Skeletal muscle satellite cell (primary cell): Measurements from ENCODE around the gene UCP1. TPM values are rescaled to one million over a fixed set of nuclear protein-coding genes. Genes with fewer than 3 reads are reported as not detected.
A peak's percentile ranks its signal among the peaks of the same experiment; 100 is the strongest.
"Not testable (repeated sequence)": the region's sequence is repeated elsewhere in the genome, so short reads cannot be mapped to it uniquely, and the experiment has no call there.

ENCODE experiments used
- H3K27me3 ChIP-seq: 2 replicates; pipeline ENCODE4 v1.7.0; 2013; ENCODE audit warnings: low read length; ENCODE audit not compliant: control insufficient read depth, insufficient read depth
- H3K36me3 ChIP-seq: 2 replicates; pipeline ENCODE4 v1.7.0; 2013; ENCODE audit warnings: mild to moderate bottlenecking, control low read depth, low read length; ENCODE audit not compliant: insufficient read depth
- H3K4me1 ChIP-seq: 2 replicates; pipeline ENCODE4 v1.7.0; 2013; ENCODE audit warnings: low read length; ENCODE audit not compliant: control insufficient read depth, insufficient read depth
- H3K4me2 ChIP-seq: 2 replicates; pipeline ENCODE4 v1.7.0; 2013; ENCODE audit warnings: mild to moderate bottlenecking, low read length
- H3K4me3 ChIP-seq: 2 replicates; pipeline ENCODE4 v1.7.0; 2013; ENCODE audit warnings: low read length
- H3K9ac ChIP-seq: 2 replicates; pipeline ENCODE4 v1.7.0; 2013; ENCODE audit warnings: mild to moderate bottlenecking, low read depth, low read length, moderate library complexity
- H3K9me3 ChIP-seq: replicated peaks from 2 replicates; pipeline ENCODE4 v1.7.0; 2013; ENCODE audit warnings: mild to moderate bottlenecking, control low read depth, low read length
- small RNA-seq: library from RNA; depleted of rRNA; stranded (forward); fragments of <200 nt; gene quantifications from one replicate; pipeline ENCODE3, GENCODE V24; 2012

The UCP1 gene

GRCh38 chr4:140529434-140529833, 39.3 kb downstream of the UCP1 start:
- Histone ChIP-seq H3K4me1 (peaks cover 12% of the 10 kb centered on the region), H3K4me2 (no peak overlapping the region), H3K27me3 (no peaks in the 10 kb centered on the region), H3K4me3 (no peak overlapping the region), H3K9ac (no peak overlapping the region), H3K9me3 (no peaks in the 10 kb centered on the region), H3K36me3 (peaks cover 7% of the 10 kb centered on the region)

- Histone ChIP-seq H3K9me3 (no peaks in the 10 kb centered on the region), H3K4me3 (peak within 1 kb of the TSS; percentile 96), H3K9ac (peak within 1 kb of the TSS; percentile 95), H3K4me2 (peak within 1 kb of the TSS; percentile 82), H3K36me3 (peaks cover 7% of the 10 kb centered on the region), H3K4me1 (peaks cover 12% of the 10 kb centered on the region), H3K27me3 (no peaks in the 10 kb centered on the region)
These were observed 44.7 kb downstream of the UCP1 start, which contains the start of gene ELMOD2 for GRCh38 chr4:140523857-140524742. Gene ELMOD2, plus strand, starts transcription at chr4:140524168. Its CDS starts 1,261 bp downstream, at chr4:140525429.

DNA sequence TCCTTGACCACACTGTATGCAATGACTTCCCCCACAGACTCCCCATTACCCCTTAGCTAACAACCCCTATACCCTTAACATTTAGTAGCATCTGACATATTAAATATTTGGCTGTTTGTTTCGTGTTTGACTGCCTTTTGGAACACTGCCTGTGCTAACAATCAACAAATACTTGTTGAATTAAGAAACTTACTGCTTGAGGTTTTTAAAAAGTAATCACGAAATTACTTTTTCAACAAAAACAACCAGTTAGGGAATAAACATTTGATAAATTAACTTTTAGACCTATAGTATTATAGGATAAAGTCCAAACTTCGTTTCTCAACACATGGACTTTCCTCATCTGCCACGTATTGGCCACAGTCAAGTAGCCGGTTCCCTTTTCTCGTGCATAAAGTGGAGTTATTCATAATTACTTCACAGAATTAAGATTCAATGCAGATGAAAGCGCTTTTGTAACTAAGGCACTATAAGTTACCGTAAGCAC, 45.3 kb downstream of the UCP1 start:
- Histone ChIP-seq H3K4me3 (peak overlapping the region; percentile 96), H3K36me3 (peaks cover 7% of the 10 kb centered on the region), H3K4me2 (peak overlapping the region; percentile 82)

DNA sequence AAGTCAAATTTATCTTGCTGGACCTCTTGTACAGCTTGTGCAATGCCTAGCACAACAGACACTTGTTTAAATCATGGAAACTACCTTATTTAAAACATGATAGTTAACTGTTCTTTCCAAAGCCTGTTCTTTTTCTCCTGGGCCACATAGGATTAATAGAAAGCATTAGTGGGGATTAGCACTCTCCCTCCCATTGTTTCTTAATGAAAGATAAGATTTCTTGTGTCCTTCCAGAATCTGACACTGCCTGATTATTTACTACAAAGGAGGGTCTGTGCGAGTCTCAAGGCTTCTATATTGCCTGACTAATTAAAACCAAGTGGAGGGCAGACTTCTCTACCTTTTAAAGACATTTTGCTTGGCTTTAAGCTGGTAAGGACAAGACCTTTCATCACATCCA, 53.3 kb downstream of the UCP1 start:
- Histone ChIP-seq H3K9me3 (no peaks in the 10 kb centered on the region), H3K4me1 (no peaks in the 10 kb centered on the region), H3K4me3 (no peak overlapping the region), H3K4me2 (no peak overlapping the region), H3K36me3 (no peaks in the 10 kb centered on the region), H3K9ac (no peak overlapping the region), H3K27me3 (peaks cover 21% of the 10 kb centered on the region)

More for the DNA sequence above, 45.3 kb downstream of the UCP1 start:
- Histone ChIP-seq H3K4me1 (peaks cover 12% of the 10 kb centered on the region), H3K9me3 (no peaks in the 10 kb centered on the region), H3K9ac (no peak overlapping the region), H3K27me3 (no peaks in the 10 kb centered on the region)

DNA sequence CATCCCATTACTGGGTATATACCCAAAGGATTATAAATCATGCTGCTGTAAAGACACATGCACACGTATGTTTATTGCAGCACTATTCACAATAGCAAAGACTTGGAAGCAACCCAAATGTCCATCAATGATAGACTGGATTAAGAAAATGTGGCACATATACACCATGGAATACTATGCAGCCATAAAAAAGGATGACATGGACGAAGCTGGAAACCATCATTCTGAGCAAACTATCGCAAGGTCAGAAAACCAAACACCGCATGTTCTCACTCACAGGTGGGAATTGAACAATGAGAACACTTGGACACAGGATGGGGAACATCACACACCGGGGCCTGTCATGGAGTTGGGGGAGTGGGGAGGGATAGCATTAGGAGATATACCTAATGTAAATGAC, 55.0 kb downstream of the UCP1 start:
- not testable (repeated sequence) for H3K4me1 ChIP-seq, H3K4me3 ChIP-seq, H3K36me3 ChIP-seq, H3K9ac ChIP-seq, H3K4me2 ChIP-seq, H3K9me3 ChIP-seq
- peaks cover 21% of the 10 kb centered on the region for H3K27me3 ChIP-seq

Small RNAs within 50 kb of the gene (small RNA-seq; reads per million reads assigned to genes)
- gene AC108019.1 (not detected), gene RN7SL152P (not detected)
